Stimulated activated CD4-positive, alpha-beta T cell treated with anti-CD3 and anti-CD28 coated beads, Interleukin-1b, Interleukin-23, amount 100 ng/mL, for 4 hours (primary cell): ENCODE measurements around the gene TEKT5.

Experiments used
- DNase-seq, 2 donors: peaks; one replicate each; pipeline ENCODE4 v3.0.0-alpha.2; 2020; ENCODE audit warnings: low read depth in 2 of 2

Gene TEKT5

DNA sequence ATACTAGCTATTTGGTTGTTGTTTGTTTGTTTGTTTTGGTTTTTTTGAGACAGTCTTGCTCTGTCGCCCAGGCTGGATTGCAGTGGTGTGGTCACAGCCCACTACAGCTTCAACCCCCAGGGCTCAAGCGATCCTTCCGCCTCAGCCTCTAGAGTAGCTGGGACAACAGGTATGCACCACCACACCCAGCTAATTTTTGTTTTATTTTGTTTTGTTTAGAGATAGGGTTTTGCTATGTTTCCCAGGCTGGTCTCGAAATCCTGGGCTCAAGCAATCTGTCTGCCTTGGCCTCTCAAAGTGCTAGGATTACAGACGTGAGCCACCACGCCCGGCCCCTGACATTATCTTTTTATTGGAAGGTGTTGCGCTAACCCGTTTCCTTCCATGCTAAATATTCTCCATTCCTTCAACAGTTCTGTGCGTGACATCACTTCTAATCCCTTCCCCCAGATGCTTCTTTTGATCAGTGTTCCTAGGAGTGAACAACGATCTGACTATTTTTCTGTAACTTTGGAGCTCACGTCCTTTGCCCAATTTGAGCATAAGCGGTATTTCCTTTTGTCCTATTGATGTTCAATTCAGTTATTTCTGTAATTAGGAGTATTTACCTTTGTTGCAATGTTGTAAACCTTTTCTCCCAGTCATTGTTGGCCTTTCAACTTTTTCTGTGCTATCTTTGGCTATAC lies 84.1 kb downstream of the TEKT5 start:
- no peak for DNase-seq

DNA sequence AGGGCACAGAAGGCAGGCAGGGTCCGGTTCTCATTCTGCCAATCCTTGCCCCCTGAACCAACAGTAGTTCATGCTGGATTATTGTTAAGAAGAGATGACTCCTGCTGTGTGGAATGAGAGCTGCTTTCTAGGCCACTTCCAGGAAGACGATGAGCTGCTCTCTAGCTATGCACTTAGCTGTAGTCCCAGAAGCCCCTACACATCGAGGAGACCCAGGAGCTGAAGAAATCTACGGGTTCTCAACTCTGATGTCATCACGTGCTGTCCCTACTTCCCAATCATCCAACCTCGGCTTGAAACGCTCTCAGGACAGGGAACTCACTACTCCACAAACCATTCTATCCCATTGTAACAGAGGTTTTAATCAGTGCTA lies 85.3 kb downstream of the TEKT5 start:
- no peak for DNase-seq

DNA sequence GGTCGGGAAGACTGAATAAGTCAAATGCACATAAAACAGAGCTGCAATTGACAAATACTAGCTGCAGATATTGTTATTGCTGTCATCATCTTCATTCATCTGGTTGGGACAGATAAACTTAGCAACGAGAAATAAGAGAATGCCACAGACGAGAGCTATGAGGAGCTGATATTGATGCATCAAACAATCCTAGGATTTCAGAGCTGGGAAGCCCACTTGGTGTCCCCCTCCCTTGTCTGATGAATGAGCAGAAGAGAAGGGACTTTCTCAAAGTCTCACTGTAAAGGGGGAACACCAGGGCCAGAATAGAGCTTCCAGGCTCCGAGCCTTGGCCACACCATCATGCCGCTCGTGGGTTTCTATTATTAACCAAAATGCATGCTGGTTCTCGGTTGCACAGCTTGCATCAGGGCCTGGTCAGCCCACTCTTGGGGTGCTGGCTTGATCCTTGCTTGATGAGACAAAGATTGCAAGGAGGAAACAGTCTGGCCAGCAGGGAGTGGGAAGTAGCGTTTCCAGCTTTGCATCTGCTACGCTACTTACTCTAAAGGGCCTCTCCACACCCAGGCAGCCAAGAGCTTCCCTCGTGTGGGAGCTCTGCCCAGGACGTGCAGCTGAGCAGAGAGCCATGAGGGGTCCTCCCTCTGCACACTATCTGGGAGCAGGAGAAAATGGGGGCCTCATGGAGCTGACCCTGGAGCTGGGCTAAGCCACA lies 85.9 kb downstream of the TEKT5 start:
- DNase-seq, result no peak

DNA sequence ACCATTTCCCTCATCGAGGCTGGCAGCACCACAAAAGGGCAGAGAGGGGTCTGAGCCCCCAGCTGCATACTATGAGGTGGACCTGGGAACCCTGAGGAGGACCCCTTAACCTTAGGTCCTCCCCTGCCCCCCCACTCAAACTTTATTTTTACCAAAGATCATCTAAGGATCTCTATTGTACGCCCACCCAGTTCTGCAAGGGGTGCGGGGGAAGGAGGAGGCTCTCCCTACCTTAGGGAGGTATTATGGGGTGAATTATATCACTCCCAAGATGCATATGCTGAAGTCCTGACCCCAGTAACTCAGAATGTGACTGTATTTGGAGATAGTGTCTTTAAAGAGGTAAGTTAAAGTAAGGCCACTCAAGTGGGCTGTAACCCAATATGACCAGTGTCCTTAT lies 87.6 kb downstream of the TEKT5 start:
- DNase-seq, result no peak

DNA sequence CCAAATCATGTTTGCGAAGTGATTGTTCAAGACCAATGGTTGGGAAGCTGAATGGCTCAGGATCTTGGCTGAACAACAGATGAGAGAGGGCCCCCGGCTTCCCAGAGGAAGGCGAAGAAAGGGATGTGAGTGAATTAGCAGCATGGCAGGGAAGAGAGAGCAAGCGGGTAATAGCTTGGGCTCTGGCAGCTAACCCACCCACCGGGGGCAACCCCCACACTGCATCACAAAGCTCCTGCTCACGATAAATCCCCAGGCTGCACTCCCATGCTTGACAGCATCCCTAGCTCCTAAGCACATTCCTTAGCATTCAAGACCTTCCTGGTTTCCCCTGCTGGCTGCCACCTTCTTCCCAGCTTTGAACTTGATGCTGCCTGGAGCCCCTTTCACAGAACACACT lies 88.1 kb downstream of the TEKT5 start:
- no peak for DNase-seq

DNA sequence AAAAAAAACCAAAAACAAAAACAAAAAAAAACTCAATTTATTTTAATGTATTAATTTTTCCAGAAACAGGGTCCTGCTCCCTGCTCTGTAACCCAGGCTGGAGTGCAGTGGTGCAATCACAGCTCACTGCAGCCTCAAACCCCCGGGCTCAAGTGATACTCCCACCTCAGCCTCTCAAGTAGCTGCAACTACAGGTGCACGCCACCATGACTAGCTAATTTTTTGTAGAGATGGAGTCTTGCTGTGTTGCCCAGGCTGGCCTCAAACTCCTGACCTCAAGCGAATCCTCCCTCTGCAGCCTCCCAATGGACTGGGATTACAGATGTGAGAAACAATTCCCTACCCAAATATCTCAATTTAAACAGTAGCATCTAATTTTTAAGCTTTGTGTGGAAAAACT lies 89.1 kb downstream of the TEKT5 start:
- DNase-seq, result no peak

DNA sequence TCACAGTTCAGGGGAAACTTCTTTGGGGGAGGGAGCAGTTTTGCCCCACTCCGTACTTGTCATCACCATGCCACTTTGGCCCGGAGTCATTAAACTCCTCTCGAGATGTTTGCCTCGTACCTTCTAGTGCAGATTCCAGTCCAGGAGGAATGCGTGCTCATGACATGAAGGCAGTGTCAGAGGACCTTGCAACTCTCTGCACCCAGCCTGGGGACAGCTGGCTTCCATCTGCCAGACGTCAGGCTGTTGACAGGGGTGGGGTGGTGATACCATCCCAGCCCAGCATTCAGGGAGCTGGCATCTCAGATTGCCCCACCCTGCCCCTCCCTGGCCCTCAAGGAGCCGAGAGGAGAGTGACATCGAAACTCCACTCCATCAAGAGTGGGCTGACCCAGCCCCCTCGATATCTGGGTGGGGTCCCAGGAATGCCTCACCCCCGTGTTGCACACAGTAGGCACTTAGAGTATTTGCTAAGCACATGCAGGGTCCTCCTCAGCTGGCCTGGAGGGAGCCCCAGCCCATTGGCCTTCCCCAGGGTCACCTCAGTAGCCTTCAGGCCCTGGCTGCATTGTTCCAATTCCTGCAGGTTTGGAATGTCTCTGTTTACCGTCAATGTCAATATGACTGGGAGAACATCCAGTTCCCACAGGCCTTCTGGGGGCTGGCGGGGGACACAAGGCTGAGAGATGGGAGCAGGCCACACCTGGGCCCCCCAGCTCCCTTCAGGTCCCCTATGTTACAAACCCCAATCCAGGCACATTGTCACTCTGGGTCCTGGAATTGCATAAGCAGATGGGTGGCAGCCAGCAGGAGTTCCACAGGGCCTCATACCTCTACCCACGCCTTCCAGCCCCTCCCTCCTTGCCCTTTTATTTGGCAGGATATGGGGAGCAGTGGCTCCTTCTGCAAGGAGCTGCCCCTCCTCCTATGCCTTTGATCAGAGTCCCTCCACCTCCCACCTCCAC lies 93.0 kb downstream of the TEKT5 start:
- DNase-seq, result no peak

DNA sequence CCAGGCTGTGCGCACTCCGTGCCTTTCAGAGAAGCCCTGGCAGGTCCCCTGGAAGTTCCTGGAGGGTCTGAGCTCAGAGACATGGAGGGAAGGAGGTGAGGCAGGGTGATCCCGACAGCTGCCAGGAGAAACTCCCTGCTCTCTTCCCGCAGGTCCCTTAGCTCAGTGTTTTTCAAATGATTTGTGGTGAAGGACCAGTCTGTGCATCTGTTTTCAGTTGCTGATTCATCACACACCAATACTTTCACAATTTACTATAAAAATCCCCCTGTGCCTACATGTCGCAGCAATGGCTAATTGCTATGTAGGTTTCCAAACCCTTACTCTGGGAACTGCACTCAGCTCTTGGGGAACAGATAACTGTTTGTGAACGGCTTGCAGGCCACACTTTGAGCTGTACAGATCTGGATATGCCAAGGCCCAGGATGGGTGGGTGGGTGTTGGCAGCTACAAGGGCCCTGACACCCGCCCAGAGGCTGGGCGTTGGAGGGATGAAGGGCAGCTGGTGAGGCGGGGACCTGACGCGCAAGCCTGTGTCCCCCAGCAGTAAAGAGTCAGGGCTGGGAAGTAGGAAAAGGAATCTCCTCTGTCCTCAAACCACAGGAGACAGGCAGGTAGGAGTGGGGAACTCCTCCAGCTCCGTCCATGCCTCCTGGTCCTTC lies 93.8 kb downstream of the TEKT5 start:
- DNase-seq, result no peak

DNA sequence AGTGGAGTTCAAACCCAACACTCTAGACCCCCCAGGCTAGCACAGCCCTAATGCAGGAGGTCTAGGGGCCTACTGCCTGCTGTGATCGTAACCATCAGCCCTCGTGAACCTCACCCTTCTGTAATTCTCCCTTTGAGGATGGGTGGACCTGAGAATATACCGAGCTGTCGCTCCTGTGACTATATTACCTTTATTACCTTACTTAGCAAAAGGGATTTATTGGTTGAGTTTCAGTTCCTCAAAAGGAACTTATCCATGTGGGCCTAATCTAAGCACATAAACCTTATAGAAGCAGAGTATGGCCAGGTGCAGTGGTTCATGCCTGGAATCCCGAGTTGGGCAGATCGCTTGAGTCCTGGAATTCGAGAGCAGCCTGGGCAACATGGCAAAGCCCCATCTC lies 95.1 kb downstream of the TEKT5 start:
- no peak for DNase-seq

DNA sequence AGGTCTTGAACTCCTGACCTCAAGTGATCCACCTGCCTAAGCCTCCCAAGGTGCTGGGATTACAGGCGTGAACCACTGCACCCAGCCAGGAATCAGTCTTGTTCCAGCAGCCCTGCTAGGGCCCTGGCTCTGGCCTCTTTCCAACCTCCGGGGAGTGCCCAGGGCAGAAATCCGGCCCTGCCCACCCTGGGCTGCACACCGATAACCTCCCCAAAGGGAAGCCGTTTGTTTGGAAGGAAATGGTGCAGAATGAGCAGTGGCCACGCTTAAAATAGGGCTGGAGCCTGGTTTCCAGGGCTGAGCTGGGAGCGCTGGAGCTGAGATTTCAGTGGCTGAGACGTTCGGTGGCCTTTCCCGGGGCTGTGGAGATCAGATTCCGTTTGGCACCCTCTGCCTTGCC lies 96.6 kb downstream of the TEKT5 start:
- no peak for DNase-seq

DNA sequence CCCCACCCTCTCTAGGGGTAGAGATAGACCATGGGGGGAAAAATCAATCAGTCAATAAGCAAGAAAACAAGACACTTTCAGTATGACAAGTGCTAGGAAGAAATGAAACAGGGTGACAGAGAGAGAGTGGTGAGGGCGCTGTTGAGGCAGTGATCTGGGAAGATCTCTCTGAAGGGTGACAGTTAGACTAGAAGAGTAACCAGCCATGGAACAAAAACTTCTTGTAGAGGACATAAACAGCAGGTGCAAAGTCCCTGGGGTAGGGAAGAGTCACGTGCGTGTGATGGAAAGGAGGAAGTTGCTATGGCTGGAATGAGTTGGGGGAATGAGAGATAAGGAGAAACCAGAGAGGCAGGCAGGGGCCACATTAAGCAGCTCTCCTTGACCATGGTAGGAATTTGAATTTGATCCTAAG lies 97.5 kb downstream of the TEKT5 start:
- no peak for DNase-seq

DNA sequence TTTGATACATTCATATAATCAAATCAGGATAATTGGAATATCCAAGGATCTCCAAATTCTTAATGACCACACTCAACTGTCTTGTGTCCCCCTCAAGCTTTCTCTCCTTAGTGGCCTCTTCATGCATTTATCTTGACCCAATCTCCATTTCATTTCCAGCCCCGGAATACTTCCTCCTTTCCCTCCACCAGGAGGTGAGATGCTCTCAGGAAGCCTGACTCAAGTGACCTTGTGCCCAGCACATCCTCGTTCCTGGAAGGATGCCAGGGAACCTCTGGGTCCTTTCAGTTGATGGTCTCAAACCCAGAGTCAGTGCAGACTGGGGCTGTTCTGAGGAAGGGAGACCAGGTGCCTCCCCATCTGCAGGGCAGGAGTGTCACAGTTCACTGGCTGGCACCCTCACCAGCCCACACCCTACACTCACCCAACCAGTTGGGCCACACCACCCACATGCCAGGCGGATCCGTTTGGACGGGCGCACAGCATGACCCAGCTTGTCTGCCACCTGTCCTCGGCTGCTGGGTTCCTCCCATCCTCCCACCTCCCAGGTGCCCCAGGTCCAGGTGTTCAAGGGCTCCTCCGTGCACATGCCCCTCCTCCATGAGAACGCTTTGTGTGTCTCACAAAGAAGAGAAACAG lies 100.3 kb downstream of the TEKT5 start:
- no peak for DNase-seq

DNA sequence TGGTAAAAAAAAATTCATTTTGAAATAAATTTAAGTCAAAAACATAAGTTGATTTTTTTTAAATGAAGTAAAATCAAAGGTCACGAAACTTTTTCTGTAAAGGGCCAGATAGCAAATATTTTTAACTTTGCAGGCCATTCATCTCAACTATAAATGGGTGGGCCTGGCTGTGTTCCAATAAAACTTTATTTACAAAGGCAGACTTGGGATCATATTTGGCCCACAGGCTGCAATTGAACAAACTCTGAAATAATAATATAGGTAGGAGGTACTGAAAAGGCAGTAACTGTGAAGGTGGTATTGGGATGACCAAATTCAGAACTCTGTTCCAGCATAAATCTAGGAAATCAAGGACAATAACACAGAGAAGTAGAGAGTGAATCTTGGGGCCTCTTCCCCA lies 102.1 kb downstream of the TEKT5 start:
- no peak for DNase-seq

DNA sequence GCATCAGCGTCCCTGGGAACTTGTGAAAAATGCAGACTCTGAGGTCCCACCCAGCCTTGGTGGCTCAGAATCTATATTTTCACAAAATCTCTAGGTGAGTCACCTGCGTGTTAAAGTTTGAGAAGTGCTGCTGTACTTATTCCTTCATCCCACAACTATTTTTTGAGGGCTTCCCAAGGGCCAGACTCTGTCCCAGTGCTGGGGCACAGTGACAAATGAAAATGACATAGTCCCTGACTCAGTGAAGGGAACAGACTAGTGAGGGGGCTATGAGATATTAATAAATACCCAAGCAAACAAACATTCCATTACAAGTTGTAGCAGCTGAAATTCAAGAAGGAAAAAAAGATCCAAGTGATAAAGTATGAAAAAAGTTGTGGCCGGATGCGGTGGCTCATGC lies 104.4 kb downstream of the TEKT5 start:
- no peak for DNase-seq

DNA sequence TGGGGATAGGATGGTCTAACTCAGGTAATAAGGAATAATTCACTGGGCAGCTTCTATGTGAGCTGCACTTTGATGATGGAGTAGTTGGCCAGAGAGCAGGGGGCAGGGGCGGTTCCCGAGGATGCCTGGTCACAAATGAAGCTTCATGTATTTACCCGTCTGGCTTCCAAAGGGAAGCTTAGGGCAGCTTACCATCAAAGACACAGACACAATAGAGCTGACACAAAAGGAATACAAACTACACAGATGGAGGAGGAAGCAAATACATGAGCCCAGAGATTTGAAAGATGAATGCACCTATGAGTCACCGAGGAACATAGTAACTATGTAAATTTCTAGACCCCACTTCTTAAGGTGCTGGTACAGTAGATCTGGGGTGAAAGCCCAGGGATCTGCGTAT lies 105.6 kb downstream of the TEKT5 start:
- DNase-seq, result no peak

DNA sequence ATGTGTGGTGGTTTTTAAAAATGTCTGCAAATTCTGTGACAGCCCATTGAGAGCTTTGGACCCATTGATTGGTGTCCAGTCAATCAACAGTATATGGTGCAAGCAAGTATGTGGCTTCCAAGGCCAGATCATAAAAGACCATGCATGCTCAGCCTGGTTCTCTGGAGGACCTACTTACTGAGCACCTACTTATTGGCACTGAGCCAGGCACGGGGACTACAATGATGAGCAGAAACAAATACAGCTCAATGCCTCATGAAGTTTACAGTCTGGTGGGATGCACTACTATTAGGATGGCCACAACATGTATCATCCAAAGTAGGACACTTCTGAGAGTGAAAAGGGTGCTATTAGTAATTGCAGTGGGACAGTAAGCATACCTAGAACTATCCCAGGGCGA lies 107.1 kb downstream of the TEKT5 start:
- DNase-seq, result no peak

DNA sequence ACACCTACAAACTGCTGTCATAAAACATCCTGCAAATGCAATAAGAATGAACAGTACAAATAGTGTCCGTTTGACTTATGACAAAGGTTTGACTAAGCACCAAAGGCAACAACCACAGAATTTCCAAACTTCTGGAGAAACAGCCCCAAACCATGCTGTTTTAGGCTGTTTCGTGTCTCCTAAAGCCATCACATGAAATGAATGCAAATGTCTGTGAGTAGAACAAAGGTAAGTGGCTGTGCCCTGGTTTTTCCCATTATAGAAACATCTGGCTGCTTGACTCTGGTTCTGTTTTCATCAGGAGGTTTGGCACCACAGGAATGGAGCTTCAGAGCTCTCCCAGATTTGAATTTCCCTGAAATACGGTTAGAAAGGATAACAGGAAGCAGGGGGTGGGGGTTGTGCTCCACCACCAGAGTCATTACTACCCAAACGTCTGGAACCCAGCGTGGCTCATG lies 109.7 kb downstream of the TEKT5 start:
- DNase-seq, result no peak

DNA sequence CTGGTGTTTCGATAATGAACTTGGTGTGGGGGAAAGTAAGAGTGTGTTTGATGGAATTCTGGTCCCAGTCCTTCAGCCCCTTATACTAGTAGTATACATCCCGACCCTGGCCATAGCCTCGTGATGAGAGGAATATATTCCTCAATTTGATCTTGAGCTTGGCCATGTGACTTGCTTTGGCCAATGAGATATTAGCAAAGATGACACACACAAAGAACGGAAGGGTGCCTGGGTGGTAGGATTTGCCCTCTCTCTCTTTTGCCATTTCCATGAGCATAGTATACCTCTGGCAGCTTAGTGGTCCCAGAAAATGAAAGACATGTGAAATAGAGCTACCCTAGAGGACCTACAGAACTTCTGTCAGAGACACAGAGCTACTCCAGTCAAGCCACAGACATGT lies 111.5 kb downstream of the TEKT5 start:
- no peak for DNase-seq

DNA sequence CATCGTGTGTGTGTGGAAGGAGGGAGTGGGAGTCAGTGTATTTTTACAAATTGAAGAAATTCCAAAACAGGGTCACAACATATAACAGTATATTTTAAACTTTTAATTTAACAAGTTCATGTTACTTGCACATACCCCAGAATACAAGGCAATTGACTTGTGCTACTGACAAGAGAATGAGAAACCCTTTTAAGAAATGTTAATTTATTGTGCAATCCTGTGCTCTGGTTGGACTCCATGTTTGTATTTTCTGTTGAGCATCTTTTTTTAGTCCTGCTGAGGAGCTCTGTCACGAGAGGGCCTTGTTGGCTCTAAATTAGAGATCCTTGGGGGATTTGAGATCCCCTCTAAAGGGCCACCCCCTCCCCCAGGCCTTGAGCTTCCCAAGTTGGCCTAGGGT lies 113.2 kb downstream of the TEKT5 start:
- DNase-seq, result no peak

DNA sequence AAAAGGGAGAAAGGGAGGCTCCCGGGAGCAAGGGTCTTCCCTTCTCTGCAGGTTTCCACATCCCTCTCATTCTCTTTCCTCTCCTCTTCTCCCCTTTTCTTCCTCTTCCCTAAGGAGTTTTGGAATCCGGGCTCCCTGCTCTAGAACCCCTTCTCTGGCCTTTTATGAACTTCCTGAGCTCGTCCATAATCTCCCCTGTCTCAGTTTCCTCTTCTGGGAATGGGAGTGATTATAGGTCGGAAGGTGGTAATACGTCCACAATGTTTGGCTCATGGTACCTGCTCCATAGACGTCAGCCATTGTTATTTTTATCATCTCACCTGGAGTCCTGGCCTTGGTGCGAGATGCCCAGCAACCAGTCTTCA lies 113.9 kb downstream of the TEKT5 start:
- DNase-seq, result no peak
